Stomach smooth muscle (tissue), 2 donors: ENCODE data around the gene GZMH.

Source experiments
- H3K27ac ChIP-seq: one replicate; pipeline ENCODE4 v1.7.0; 2013; ENCODE audit warnings: mild to moderate bottlenecking, low read length, inconsistent platforms
- H3K27me3 ChIP-seq, 2 donors: one replicate each; pipeline ENCODE4 v1.7.0; 2013; ENCODE audit warnings: low read length in 2 of 2; ENCODE audit not compliant: insufficient read depth in 2 of 2, control insufficient read depth in 1 of 2
- H3K36me3 ChIP-seq, 2 donors: one replicate each; pipeline ENCODE4 v1.7.0; 2013; ENCODE audit warnings: low read length in 2 of 2; ENCODE audit not compliant: control insufficient read depth in 2 of 2, insufficient read depth in 2 of 2
- H3K4me1 ChIP-seq: one replicate; pipeline ENCODE4 v1.7.0; 2013; ENCODE audit warnings: low read length; ENCODE audit not compliant: control insufficient read depth, insufficient read depth
- H3K4me3 ChIP-seq, 2 donors: one replicate each; pipeline ENCODE4 v1.7.0; 2013; ENCODE audit warnings: low read length in 2 of 2
- H3K9ac ChIP-seq, 2 donors: one replicate each; pipeline ENCODE4 v1.7.0; 2013; ENCODE audit warnings: low read length in 2 of 2, mild to moderate bottlenecking in 1 of 2
- H3K9me3 ChIP-seq, 2 donors: one replicate each; pipeline ENCODE4 v1.7.0; 2013; ENCODE audit warnings: low read length in 2 of 2; ENCODE audit not compliant: control insufficient read depth in 2 of 2
- donor health status: healthy.
- donor health status: Pancreatic carcinoma.

GZMH gene

DNA sequence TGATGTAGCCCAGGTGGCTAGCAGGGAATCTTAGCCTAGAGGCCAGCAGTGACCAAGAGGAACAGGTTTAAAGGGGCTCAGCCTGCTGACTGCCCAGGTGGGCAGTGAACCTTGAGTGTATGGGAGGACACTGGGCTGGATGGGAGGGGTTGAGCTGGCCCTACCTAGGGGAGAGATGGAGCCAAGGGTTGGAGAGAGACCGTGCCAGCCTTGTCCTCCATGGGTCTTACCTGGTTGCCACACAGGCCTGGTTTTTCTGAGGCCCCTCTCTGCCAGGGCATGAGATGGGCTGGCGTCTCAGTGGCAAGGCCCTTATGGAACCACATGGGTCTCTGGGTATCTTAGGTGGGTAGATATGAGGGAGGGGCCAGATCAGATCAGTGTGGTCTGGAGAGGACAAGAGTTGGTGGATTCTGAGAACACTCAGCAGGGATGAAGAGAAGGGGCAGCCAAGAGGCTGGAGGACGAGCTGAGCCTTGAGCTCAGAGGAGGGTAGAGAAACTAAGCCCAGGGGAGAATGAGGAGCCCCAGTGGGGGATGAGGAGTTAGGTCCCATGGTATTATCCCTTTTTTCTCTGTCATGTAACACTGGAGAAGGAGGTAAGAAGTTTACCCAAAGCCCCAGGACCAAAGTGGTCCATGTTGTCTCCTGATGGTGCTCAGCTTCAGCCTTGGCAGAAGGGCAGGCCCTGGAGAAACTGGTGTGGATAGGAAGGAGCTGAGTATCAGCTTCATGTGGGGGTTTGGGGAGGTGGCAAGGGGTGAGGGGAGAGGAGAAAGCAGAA is 20.8 kb upstream of the GZMH start:
- Histone ChIP-seq H3K27me3 (no peaks in the 10 kb centered on the region), H3K4me3 (no peak overlapping the region), H3K9me3 (peaks cover 0 to 2% of the 10 kb centered on the region in 2 donors), H3K4me1 (no peaks in the 10 kb centered on the region), H3K27ac (no peak overlapping the region), H3K36me3 (no peaks in the 10 kb centered on the region), H3K9ac (no peak overlapping the region)

GRCh38 chr14:24629521-24629920 is 20.0 kb upstream of the GZMH start:
- Histone ChIP-seq H3K9me3 (peaks cover 0 to 2% of the 10 kb centered on the region in 2 donors), H3K27ac (no peak overlapping the region)

GRCh38 chr14:24613747-24614146 is 4.3 kb upstream of the GZMH start:
- H3K4me1 ChIP-seq: no peaks in the 10 kb centered on the region
- no peaks in the 10 kb centered on the region for H3K27me3 ChIP-seq

More at GRCh38 chr14:24629521-24629920, 20.0 kb upstream of the GZMH start:
- Histone ChIP-seq H3K9ac (no peak overlapping the region), H3K4me3 (no peak overlapping the region), H3K36me3 (no peaks in the 10 kb centered on the region), H3K27me3 (no peaks in the 10 kb centered on the region), H3K4me1 (no peaks in the 10 kb centered on the region)

DNA sequence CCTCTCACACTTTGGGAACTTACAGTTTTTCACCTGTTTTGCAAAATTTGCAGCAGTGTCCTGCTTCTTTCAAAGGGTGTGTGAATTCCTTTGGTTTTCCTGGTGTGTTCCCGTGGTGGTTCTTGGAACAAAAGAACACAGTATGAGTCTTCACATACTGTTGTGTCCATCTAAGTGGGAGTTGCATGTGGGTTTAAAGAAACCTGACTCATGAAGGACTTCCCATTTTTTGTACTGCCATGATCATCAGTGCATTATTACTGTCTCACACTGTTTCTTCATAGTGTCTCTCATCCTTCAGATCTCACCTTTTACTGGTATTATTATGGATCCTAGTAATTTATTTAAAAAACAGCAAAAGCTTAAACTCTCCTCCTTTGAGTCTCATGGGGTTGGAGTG is 3.8 kb upstream of the GZMH start:
- no peaks in the 10 kb centered on the region for H3K36me3 ChIP-seq
- H3K4me1 ChIP-seq: no peaks in the 10 kb centered on the region
- H3K27me3 ChIP-seq: no peaks in the 10 kb centered on the region
- H3K4me3 ChIP-seq: no peak overlapping the region
- H3K9me3 ChIP-seq: no peaks in the 10 kb centered on the region
- H3K9ac ChIP-seq: no peak overlapping the region
- no peak overlapping the region for H3K27ac ChIP-seq

More at GRCh38 chr14:24613747-24614146, 4.3 kb upstream of the GZMH start:
- H3K36me3 ChIP-seq: no peaks in the 10 kb centered on the region
- H3K4me3 ChIP-seq: no peak overlapping the region
- H3K9me3 ChIP-seq: no peaks in the 10 kb centered on the region
- no peak overlapping the region for H3K27ac ChIP-seq
- H3K9ac ChIP-seq: no peak overlapping the region

GRCh38 chr14:24612196-24612595 is 2.7 kb upstream of the GZMH start:
- Histone ChIP-seq H3K4me1 (no peaks in the 10 kb centered on the region), H3K27ac (no peak overlapping the region), H3K9me3 (no peaks in the 10 kb centered on the region), H3K4me3 (no peak overlapping the region), H3K9ac (no peak overlapping the region), H3K36me3 (no peaks in the 10 kb centered on the region), H3K27me3 (no peaks in the 10 kb centered on the region)

- H3K36me3 ChIP-seq: no peaks in the 10 kb centered on the region
- no peak overlapping the region for H3K27ac ChIP-seq
- H3K9ac ChIP-seq: no peak overlapping the region
- no peaks in the 10 kb centered on the region for H3K9me3 ChIP-seq
- H3K27me3 ChIP-seq: no peaks in the 10 kb centered on the region
- H3K4me1 ChIP-seq: no peaks in the 10 kb centered on the region
- no peak overlapping the region for H3K4me3 ChIP-seq
Measured at GRCh38 chr14:24607635-24608514, 1.6 kb downstream of the GZMH start.

- no peak overlapping the region for H3K4me3 ChIP-seq
- H3K4me1 ChIP-seq: no peaks in the 10 kb centered on the region
- no peaks in the 10 kb centered on the region for H3K36me3 ChIP-seq
Measured at GRCh38 chr14:24607081-24607480, 2.4 kb downstream of the GZMH start.

GRCh38 chr14:24606297-24606696 is 3.2 kb downstream of the GZMH start:
- H3K9ac ChIP-seq: no peak overlapping the region
- H3K9me3 ChIP-seq: no peaks in the 10 kb centered on the region
- H3K36me3 ChIP-seq: no peaks in the 10 kb centered on the region
- no peaks in the 10 kb centered on the region for H3K27me3 ChIP-seq
- H3K4me1 ChIP-seq: no peaks in the 10 kb centered on the region
- no peak overlapping the region for H3K4me3 ChIP-seq
- no peak overlapping the region for H3K27ac ChIP-seq

More at GRCh38 chr14:24607081-24607480, 2.4 kb downstream of the GZMH start:
- no peaks in the 10 kb centered on the region for H3K9me3 ChIP-seq
- H3K9ac ChIP-seq: no peak overlapping the region
- no peaks in the 10 kb centered on the region for H3K27me3 ChIP-seq
- H3K27ac ChIP-seq: no peak overlapping the region

- no peak overlapping the region for H3K27ac ChIP-seq
- no peaks in the 10 kb centered on the region for H3K27me3 ChIP-seq
- H3K36me3 ChIP-seq: no peaks in the 10 kb centered on the region
- no peaks in the 10 kb centered on the region for H3K9me3 ChIP-seq
- H3K9ac ChIP-seq: no peak overlapping the region
- H3K4me1 ChIP-seq: no peaks in the 10 kb centered on the region
- H3K4me3 ChIP-seq: no peak overlapping the region
Measured at GRCh38 chr14:24605435-24606190, 3.9 kb downstream of the GZMH start.

DNA sequence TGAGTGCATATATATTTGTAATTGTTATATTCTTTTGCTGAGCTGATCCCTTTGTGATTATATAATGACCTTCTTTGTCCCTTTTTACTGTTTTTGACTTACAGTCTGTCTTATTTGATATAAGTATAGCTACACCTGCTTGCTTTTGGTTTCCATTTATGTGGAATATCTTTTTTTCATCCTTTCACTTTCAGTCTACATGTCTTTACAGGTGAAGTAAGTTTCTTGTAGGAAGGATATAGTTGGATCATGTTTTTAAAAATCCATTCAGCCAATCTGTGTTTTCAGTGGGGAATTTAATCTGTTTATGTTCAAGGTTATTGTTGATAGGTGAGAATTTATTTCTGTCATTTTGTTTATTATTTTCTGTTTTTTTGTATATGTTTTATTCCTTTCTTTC is 12.1 kb downstream of the GZMH start:
- Histone ChIP-seq H3K27ac (no peak overlapping the region), H3K36me3 (no peaks in the 10 kb centered on the region), H3K9ac (no peak overlapping the region), H3K4me1 (no peaks in the 10 kb centered on the region), H3K4me3 (no peak overlapping the region), H3K9me3 (peaks cover 0 to 4% of the 10 kb centered on the region in 2 donors), H3K27me3 (no peaks in the 10 kb centered on the region)
